ENCODE measurements around the gene NTRK2. TPM values are rescaled to one million over a fixed set of nuclear protein-coding genes. Genes with fewer than 3 reads are reported as not detected.

The NTRK2 gene
- total and polyA plus RNA-seq, 3 donors from 2014 or later = 5.3 to 10.8 (median 5.6) TPM

GRCh38 chr9:84754461-84754860 lies 84.9 kb downstream of the NTRK2 start:
- H3K4me1 ChIP-seq = no peaks in the 10 kb centered on the region
- H3K36me3 ChIP-seq (ENCODE audit: low read depth, missing control alignments) = no peaks in the 10 kb centered on the region
- 66 to 79% methylated on average over 3 of the region's 3 CpGs for WGBS, 2 donors
- H3K9me3 ChIP-seq = no peaks in the 10 kb centered on the region
- no peak for DNase-seq
- TF ChIP-seq CTCF (IDR thresholded peaks at IDR 0.05) (no peak), POLR2A (IDR thresholded peaks at IDR 0.05) (no peak)
- no peaks in the 10 kb centered on the region for H3K27me3 ChIP-seq
- H3K27ac ChIP-seq = no peak overlapping the region
- H3K4me3 ChIP-seq = no peak overlapping the region
- intact Hi-C loops (cut with DNase I; ENCODE audit: low total_unique reads) = no loop called here

GRCh38 chr9:84754881-84755280 lies 85.4 kb downstream of the NTRK2 start:
- Histone ChIP-seq H3K9me3 (no peaks in the 10 kb centered on the region), H3K4me3 (no peak overlapping the region), H3K4me1 (no peaks in the 10 kb centered on the region), H3K36me3 (ENCODE audit: low read depth, missing control alignments) (no peaks in the 10 kb centered on the region), H3K27ac (no peak overlapping the region), H3K27me3 (no peaks in the 10 kb centered on the region)
- TF ChIP-seq CTCF (IDR thresholded peaks at IDR 0.05) = no peak
- TF ChIP-seq POLR2A (IDR thresholded peaks at IDR 0.05) = no peak
- WGBS, 2 donors = 88 to 94% methylated on average over 5 of the region's 5 CpGs
- DNase-seq = no peak
- intact Hi-C loops (cut with DNase I; ENCODE audit: low total_unique reads) = no loop called here

- Histone ChIP-seq H3K27ac (no peak overlapping the region), H3K36me3 (ENCODE audit: low read depth, missing control alignments) (no peaks in the 10 kb centered on the region), H3K9me3 (no peaks in the 10 kb centered on the region), H3K4me3 (no peak overlapping the region), H3K27me3 (no peaks in the 10 kb centered on the region), H3K4me1 (no peaks in the 10 kb centered on the region)
- no peak for DNase-seq
- intact Hi-C loops (cut with DNase I; ENCODE audit: low total_unique reads) = no loop called here
- 91% methylated on average over 5 of the region's 5 CpGs for WGBS, 2 donors
- TF ChIP-seq CTCF (IDR thresholded peaks at IDR 0.05) (no peak), POLR2A (IDR thresholded peaks at IDR 0.05) (no peak)
These were observed 85.9 kb downstream of the NTRK2 start for GRCh38 chr9:84755380-84755779.

GRCh38 chr9:84756171-84756570 lies 86.6 kb downstream of the NTRK2 start:
- Histone ChIP-seq H3K9me3 (no peaks in the 10 kb centered on the region), H3K4me1 (no peaks in the 10 kb centered on the region), H3K27ac (no peak overlapping the region), H3K4me3 (no peak overlapping the region), H3K27me3 (no peaks in the 10 kb centered on the region), H3K36me3 (ENCODE audit: low read depth, missing control alignments) (no peaks in the 10 kb centered on the region)
- no peak for TF ChIP-seq CTCF (IDR thresholded peaks at IDR 0.05)
- TF ChIP-seq POLR2A (IDR thresholded peaks at IDR 0.05) = no peak
- intact Hi-C loops (cut with DNase I; ENCODE audit: low total_unique reads) = no loop called here
- DNase-seq = no peak
- 74 to 80% methylated on average over 4 of the region's 4 CpGs for WGBS, 2 donors

GRCh38 chr9:84756731-84757130 lies 87.2 kb downstream of the NTRK2 start:
- no peak overlapping the region for H3K27ac ChIP-seq
- no peak for DNase-seq
- H3K4me3 ChIP-seq = no peak overlapping the region
- intact Hi-C loops (cut with DNase I; ENCODE audit: low total_unique reads) = no loop called here
- no peaks in the 10 kb centered on the region for H3K36me3 ChIP-seq (ENCODE audit: low read depth, missing control alignments)
- H3K9me3 ChIP-seq = no peaks in the 10 kb centered on the region
- no peaks in the 10 kb centered on the region for H3K27me3 ChIP-seq
- WGBS, 2 donors = 43 to 69% methylated on average over 1 of the region's 1 CpG
- H3K4me1 ChIP-seq = no peaks in the 10 kb centered on the region
- TF ChIP-seq POLR2A (IDR thresholded peaks at IDR 0.05) = no peak
- TF ChIP-seq CTCF (IDR thresholded peaks at IDR 0.05) = no peak
